K562 (cell line): Measurements from ENCODE around the gene TMEM19. TPM values are rescaled to one million over a fixed set of nuclear protein-coding genes. Genes with fewer than 3 reads are reported as not detected.
A peak's percentile ranks its signal among the peaks of the same experiment; 100 is the strongest.

ENCODE experiments used
- ATAC-seq: fragments of 200-7000 bp; cut with Tn5 transposase; 3 replicates; pipeline ENCODE4 v1.9.1; 2020; ENCODE audit warnings: moderate library complexity
- BruUV-seq: library from RNA; stranded (reverse); fragments of 400-500 nt; replicated peaks from 2 replicates; lab custom pipeline; 2021; lab: Mats Ljungman, UMichigan
- CTCF ChIA-PET: fragments of 300-600 bp; formaldehyde crosslinking; extraction: SDS; loops from one replicate; lab custom pipeline; 2021; ENCODE audit warnings: low intra/inter-chr PET ratio; lab: Yijun Ruan, JAX
- POLR2A ChIA-PET: fragments of 300-600, 350-650 bp; sonication (Branson Sonifier 250); formaldehyde crosslinking; extraction: SDS; loops from one replicate; lab custom pipeline; 2021; ENCODE audit warnings: antibody characterized with exemption, inconsistent platforms; lab: Yijun Ruan, JAX
- DNase-seq, 4 experiments: peaks; one replicate each; pipeline versions ENCODE4 v3.0.0 to v3.0.0-alpha.2; 2011 to 2018; ENCODE audit warnings: low spot score in 3 of 4, mixed read lengths in 3 of 4; ENCODE audit errors: extremely low read depth in 1 of 4
- FAIRE-seq: peaks from 2 replicates; lab custom pipeline; 2011; peaks lifted over from hg19 to GRCh38; lab: Jason Lieb, UNC
- H2AFZ ChIP-seq: 2 replicates; pipeline ENCODE4 v1.6.0; 2011; ENCODE audit warnings: low read depth, low read length, control low read depth, inconsistent platforms
- H3K27ac ChIP-seq: fragments of 200-600 bp; 3 replicates; pipeline ENCODE4 v1.8.0; 2011; ENCODE audit warnings: low read depth, mild to moderate bottlenecking, control low read depth, inconsistent platforms, low read length, moderate library complexity, mixed read lengths; ENCODE audit errors: extremely low read depth
- H3K27me3 ChIP-seq, 2 experiments: fragments of 300-600 bp in 1 of 2; 2 replicates in 1 of 2; 3 replicates in 1 of 2; pipeline versions ENCODE4 v1.6.0 to v1.8.0; 2011; ENCODE audit warnings: inconsistent platforms in 2 of 2, low read length in 2 of 2, mild to moderate bottlenecking in 1 of 2, mixed read lengths in 1 of 2, moderate library complexity in 1 of 2; ENCODE audit not compliant: control insufficient read depth in 2 of 2, insufficient read depth in 2 of 2
- H3K36me3 ChIP-seq: fragments of 300-600 bp; 3 replicates; pipeline ENCODE4 v1.8.0; 2011; ENCODE audit warnings: mild to moderate bottlenecking, low read length, inconsistent platforms; ENCODE audit not compliant: control insufficient read depth, insufficient read depth
- H3K4me1 ChIP-seq, 2 experiments: fragments of 200-600 bp in 1 of 2; replicated peaks in 1 of 2; 2 replicates in 1 of 2; 3 replicates in 1 of 2; pipeline versions ENCODE4 v1.5.1 to v1.8.0; 2011; ENCODE audit warnings: inconsistent platforms in 2 of 2, low read length in 2 of 2, mild to moderate bottlenecking in 1 of 2, mixed read lengths in 1 of 2, moderate library complexity in 1 of 2; ENCODE audit not compliant: control insufficient read depth in 2 of 2, insufficient read depth in 2 of 2
- H3K4me2 ChIP-seq: 2 replicates; pipeline ENCODE4 v1.6.1; 2011; ENCODE audit warnings: low read length, control low read depth, inconsistent platforms, mixed read lengths; ENCODE audit not compliant: insufficient read depth
- H3K4me3 ChIP-seq: fragments of 200-600 bp; sonication (generic), shearing (Covaris generic); 2 replicates; pipeline ENCODE4 v1.5.1; 2016; ENCODE audit warnings: control low read depth, inconsistent platforms
- H3K79me2 ChIP-seq: fragments of 200-600 bp; 3 replicates; pipeline ENCODE4 v1.8.0; 2011; ENCODE audit warnings: low read length, inconsistent platforms; ENCODE audit not compliant: control insufficient read depth, insufficient read depth
- H3K9ac ChIP-seq, 2 experiments: 2 replicates each; pipeline versions ENCODE4 v1.6.0 to v1.6.1; 2011; ENCODE audit warnings: low read depth in 2 of 2, low read length in 2 of 2, control low read depth in 1 of 2, inconsistent platforms in 1 of 2, mild to moderate bottlenecking in 1 of 2, mixed read lengths in 1 of 2; ENCODE audit not compliant: insufficient read depth in 1 of 2
- H3K9me1 ChIP-seq: one replicate; pipeline ENCODE4 v1.6.0; 2011; ENCODE audit warnings: inconsistent platforms, mild to moderate bottlenecking, low read length, moderate library complexity; ENCODE audit not compliant: control insufficient read depth, insufficient read depth
- H3K9me3 ChIP-seq: replicated peaks from 2 replicates; pipeline ENCODE4 v1.5.1; 2011; ENCODE audit warnings: low read depth, low read length, inconsistent platforms; ENCODE audit not compliant: control insufficient read depth, insufficient read depth
- H4K20me1 ChIP-seq: replicated peaks from 2 replicates; pipeline ENCODE4 v1.6.1; 2011; ENCODE audit warnings: low read length, inconsistent platforms, mixed read lengths; ENCODE audit not compliant: control insufficient read depth, insufficient read depth
- ARID3B ChIP-seq: fragments of 250-450 bp; sonication (Bioruptor Pico); IDR thresholded peaks from 2 replicates; pipeline ENCODE4 v1.4.0; 2020; ENCODE audit warnings: borderline replicate concordance
- BCLAF1 ChIP-seq, 2 experiments: fragments of 450-650 bp in 1 of 2; IDR thresholded peaks; 2 replicates each; pipeline ENCODE4 v1.6.1; 2011 to 2017; ENCODE audit warnings: low read depth in 2 of 2, antibody characterized with exemption in 1 of 2, borderline replicate concordance in 1 of 2, low read length in 1 of 2, mild to moderate bottlenecking in 1 of 2, mixed read lengths in 1 of 2; ENCODE audit not compliant: control insufficient read depth in 1 of 2
- DIDO1 ChIP-seq: fragments of 450-650 bp; IDR thresholded peaks from 2 replicates; pipeline ENCODE4 v1.6.1; 2016; ENCODE audit warnings: low read depth, missing biosample characterization, missing genetic modification characterization
- HMBOX1 ChIP-seq: sonication (generic); IDR thresholded peaks from 2 replicates; pipeline ENCODE4 v1.6.1; 2016
- NFIC ChIP-seq: fragments of 450-650 bp; IDR thresholded peaks from 2 replicates; pipeline ENCODE4 v1.6.1; 2017; ENCODE audit warnings: mild to moderate bottlenecking, inconsistent platforms
- TEAD4 ChIP-seq, 2 experiments: sonication (generic) in 1 of 2; formaldehyde crosslinking in 1 of 2; IDR thresholded peaks; 2 replicates each; pipeline versions ENCODE4 v1.6.1 to v1.8.0; 2012 to 2022; ENCODE audit warnings: borderline replicate concordance in 1 of 2, inconsistent platforms in 1 of 2, low read length in 1 of 2, mild to moderate bottlenecking in 1 of 2, missing genetic modification reagents in 1 of 2
- XRCC3 ChIP-seq: fragments of 450-650 bp; IDR thresholded peaks from 2 replicates; pipeline ENCODE4 v1.6.1; 2017; ENCODE audit warnings: mild to moderate bottlenecking, moderate library complexity
- ZNF212 ChIP-seq: fragments of 450-650 bp; formaldehyde crosslinking; IDR thresholded peaks from 2 replicates; pipeline ENCODE4 v1.4.0; 2020; ENCODE audit warnings: mild to moderate bottlenecking
- ZZZ3 ChIP-seq: fragments of 450-650 bp; IDR thresholded peaks from 2 replicates; pipeline ENCODE4 v1.6.1; 2016; ENCODE audit warnings: antibody characterized with exemption, mild to moderate bottlenecking, moderate library complexity
- WGBS: fragments of 100-300 bp; shearing (Covaris generic); methylation state at CpG from one replicate; pipeline ENCODE4 v1.1.6; 2016; ENCODE audit warnings: low coverage, mixed read lengths; ENCODE audit not compliant: insufficient coverage; ENCODE audit errors: missing lambda C conversion rate; 5-methylcytosine and 5-hydroxymethylcytosine counted together
- in situ Hi-C: fragments of 300-500 bp; cut with MboI; formaldehyde crosslinking; loops from 4 replicates; pipeline ENCODE4 v1.15.0; 2018; ENCODE audit warnings: inconsistent platforms, mixed read lengths
- intact Hi-C: fragments of 100-400 bp; cut with micrococcal nuclease; formaldehyde crosslinking; loops from 2 replicates; pipeline ENCODE4 v1.14.2; 2022
- polyA plus RNA-seq, 8 experiments: library from polyadenylated mRNA; depleted of rRNA in 4 of 8; stranded (reverse) in 5 of 8; unstranded in 3 of 8; fragments of >200 nt; fragmentation: Nextera tagmentation in 2 of 8; fragmentation: Illumina TruSeq in 1 of 8; extraction: Ambion mirVana in 2 of 8; extraction: Trizol in 1 of 8; gene quantifications; 2 replicates each; pipeline versions ENCODE4 v1.2.1 to v1.2.3, GENCODE V29; 2011 to 2014; ENCODE audit warnings: inconsistent platforms in 1 of 8, missing spikeins in 1 of 8
- total RNA-seq, 7 experiments: library from RNA; depleted of rRNA in 6 of 7; stranded (reverse); fragments of >200 nt in 6 of 7; fragmentation: Illumina TruSeq in 2 of 7; extraction: Trizol in 2 of 7; gene quantifications; 2 replicates each; pipeline versions ENCODE4 v1.2.1 to v1.2.3, GENCODE V29; 2011 to 2021; ENCODE audit warnings: low replicate concordance in 1 of 7

TMEM19 gene
- total and polyA plus RNA-seq, 9 of the 15 experiments (the other 6 are each of a cell fraction or from before 2014, with no cell fraction given): 8.2 to 24.2 (median 17.2) TPM

GRCh38 chr12:71655495-71655894 lies 30.4 kb upstream of the TMEM19 start (continued):
- TF ChIP-seq DIDO1 (tag): no peak
- TF ChIP-seq NFIC: no peak
- TF ChIP-seq XRCC3: no peak
- TF ChIP-seq ZZZ3: no peak
- TF ChIP-seq ZNF212 (CRISPR knock-in tag): no peak
- no peak for TF ChIP-seq TEAD4 (IDR thresholded peaks at IDR 0.05; ENCODE audit: low read length)
- TF ChIP-seq TEAD4 (CRISPR knock-in tag; IDR thresholded peaks at IDR 0.05; ENCODE audit: borderline replicate concordance): no peak
- no peak for TF ChIP-seq ARID3B

- Histone ChIP-seq H3K9ac (no peak overlapping the region), H2AFZ (no peak overlapping the region), H3K4me1 (peaks cover 1 to 9% of the 10 kb centered on the region in 2 experiments; a peak in 1 of 5 replicates), H3K79me2 (peaks cover 91% of the 10 kb centered on the region), H3K27me3 (no peaks in the 10 kb centered on the region), H3K4me3 (no peak overlapping the region), H3K36me3 (peaks cover 91% of the 10 kb centered on the region), H3K27ac (no peak overlapping the region), H3K9me1 (no peaks in the 10 kb centered on the region), H3K4me2 (no peak overlapping the region), H3K9me3 (peaks cover 11% of the 10 kb centered on the region), H4K20me1 (no peaks in the 10 kb centered on the region)
- DNase-seq (no peak), ATAC-seq (peak; percentile 50), FAIRE-seq (no peak)
- POLR2A ChIA-PET: interaction anchor here (1.4 kb wide), 1 partner anchor 30 kb away, joined by 3 read pairs; the partner anchor contains the start of gene TMEM19
- TF ChIP-seq HMBOX1: peak; percentile 53; the same call in 1 of the 2 replicates
- no peak for TF ChIP-seq BCLAF1 (IDR thresholded peaks at IDR 0.05; ENCODE audit: borderline replicate concordance in 1 of 2, control insufficient read depth in 1 of 2, low read depth in 2 of 2, low read length in 1 of 2)
- in situ Hi-C loops (no loop called here), intact Hi-C loops (no loop called here)
- no TSS peak for BruUV-seq
- WGBS: 75% methylated on average over 1 of the region's 1 CpG
- CTCF ChIA-PET: no interaction called here
Observed at GRCh38 chr12:71655907-71656306, 30.0 kb upstream of the TMEM19 start.
